B cell (primary cell): ENCODE measurements around the gene TPRN.

Source experiments
- EZH2 ChIP-seq: IDR thresholded peaks from 2 replicates; pipeline ENCODE4 v1.6.1; 2012; ENCODE audit warnings: borderline replicate concordance, low read depth, mild to moderate bottlenecking, moderate library complexity, low read length; ENCODE audit not compliant: insufficient read depth, poor library complexity, severe bottlenecking
- TF ChIP-seq, protein P1 (sequence below): fragments of 200-600 bp; IDR thresholded peaks from one replicate; pipeline ENCODE4 v1.8.0; 2022; ENCODE audit warnings: antibody characterized with exemption, mild to moderate bottlenecking

- TF ChIP-seq, protein P1, sequence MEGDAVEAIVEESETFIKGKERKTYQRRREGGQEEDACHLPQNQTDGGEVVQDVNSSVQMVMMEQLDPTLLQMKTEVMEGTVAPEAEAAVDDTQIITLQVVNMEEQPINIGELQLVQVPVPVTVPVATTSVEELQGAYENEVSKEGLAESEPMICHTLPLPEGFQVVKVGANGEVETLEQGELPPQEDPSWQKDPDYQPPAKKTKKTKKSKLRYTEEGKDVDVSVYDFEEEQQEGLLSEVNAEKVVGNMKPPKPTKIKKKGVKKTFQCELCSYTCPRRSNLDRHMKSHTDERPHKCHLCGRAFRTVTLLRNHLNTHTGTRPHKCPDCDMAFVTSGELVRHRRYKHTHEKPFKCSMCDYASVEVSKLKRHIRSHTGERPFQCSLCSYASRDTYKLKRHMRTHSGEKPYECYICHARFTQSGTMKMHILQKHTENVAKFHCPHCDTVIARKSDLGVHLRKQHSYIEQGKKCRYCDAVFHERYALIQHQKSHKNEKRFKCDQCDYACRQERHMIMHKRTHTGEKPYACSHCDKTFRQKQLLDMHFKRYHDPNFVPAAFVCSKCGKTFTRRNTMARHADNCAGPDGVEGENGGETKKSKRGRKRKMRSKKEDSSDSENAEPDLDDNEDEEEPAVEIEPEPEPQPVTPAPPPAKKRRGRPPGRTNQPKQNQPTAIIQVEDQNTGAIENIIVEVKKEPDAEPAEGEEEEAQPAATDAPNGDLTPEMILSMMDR: no peak
- TF ChIP-seq EZH2: no peak
These were observed 47.6 kb downstream of the TPRN start for GRCh38 chr9:137152844-137153405.
